ENCODE measurements around the gene HOXC12. TPM values are rescaled to one million over a fixed set of nuclear protein-coding genes. Genes with fewer than 3 reads are reported as not detected.

Gene HOXC12
- total and polyA plus RNA-seq, 2 of the 8 experiments (the other 6 are each of a cell fraction or from before 2014, with no cell fraction given): not detected

- TF ChIP-seq RAD21 (IDR thresholded peaks at IDR 0.05 in 1 of 2, conservative IDR thresholded peaks at IDR 0.05 in 1 of 2; ENCODE audit: low read depth in 2 of 2, low read length in 2 of 2): no peak
- TF ChIP-seq NANOG (IDR thresholded peaks at IDR 0.05; ENCODE audit: insufficient read depth, low read depth, low read length, poor library complexity, severe bottlenecking): no peak
- no peak for TF ChIP-seq SIRT6 (IDR thresholded peaks at IDR 0.05; ENCODE audit: low read length)
- no peak for TF ChIP-seq MAFK (IDR thresholded peaks at IDR 0.05; ENCODE audit: low read depth, low read length)
- TF ChIP-seq TAF7 (optimal IDR thresholded peaks at IDR 0.05; ENCODE audit: borderline replicate concordance, low read depth, low read length): no peak
- no peak for TF ChIP-seq CHD1 (IDR thresholded peaks at IDR 0.05; ENCODE audit: low read depth, low read length)
- no peak for TF ChIP-seq CHD2 (IDR thresholded peaks at IDR 0.05; ENCODE audit: low read length)
- TF ChIP-seq EZH2 (IDR thresholded peaks at IDR 0.05; ENCODE audit: low read depth, low read length, severe bottlenecking): peak; percentile 98
- no peak for TF ChIP-seq NRF1 (IDR thresholded peaks at IDR 0.05; ENCODE audit: low read depth, low read length)
- no peak for TF ChIP-seq SAP30 (IDR thresholded peaks at IDR 0.05; ENCODE audit: insufficient read depth, insufficient replicate concordance, low read length)
- TF ChIP-seq RBBP5 (IDR thresholded peaks at IDR 0.05; ENCODE audit: borderline replicate concordance, low read depth, low read length): no peak
- no peak for TF ChIP-seq POU5F1 (IDR thresholded peaks at IDR 0.05; ENCODE audit: low read depth, low read length)
- TF ChIP-seq SUZ12 (IDR thresholded peaks at IDR 0.05; ENCODE audit: low read length): peak; percentile 98
- TF ChIP-seq RNF2 (IDR thresholded peaks at IDR 0.05; ENCODE audit: borderline replicate concordance, low read depth, low read length, missing control alignments, poor library complexity, severe bottlenecking): peak; percentile 64
- TF ChIP-seq, protein P1, sequence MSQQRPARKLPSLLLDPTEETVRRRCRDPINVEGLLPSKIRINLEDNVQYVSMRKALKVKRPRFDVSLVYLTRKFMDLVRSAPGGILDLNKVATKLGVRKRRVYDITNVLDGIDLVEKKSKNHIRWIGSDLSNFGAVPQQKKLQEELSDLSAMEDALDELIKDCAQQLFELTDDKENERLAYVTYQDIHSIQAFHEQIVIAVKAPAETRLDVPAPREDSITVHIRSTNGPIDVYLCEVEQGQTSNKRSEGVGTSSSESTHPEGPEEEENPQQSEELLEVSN (IDR thresholded peaks at IDR 0.05): no peak
- no peak for TF ChIP-seq TCF12 (IDR thresholded peaks at IDR 0.05; ENCODE audit: low read depth, low read length)
- no peak for TF ChIP-seq KDM1A (IDR thresholded peaks at IDR 0.05; ENCODE audit: borderline replicate concordance, low read length)
- no peak for TF ChIP-seq CBX5 (IDR thresholded peaks at IDR 0.05; ENCODE audit: low read depth, low read length)
- no peak for TF ChIP-seq TAF1 (IDR thresholded peaks at IDR 0.05; ENCODE audit: low read depth, low read length)
- TF ChIP-seq POLR2AphosphoS5 (IDR thresholded peaks at IDR 0.05; ENCODE audit: low read depth, low read length): no peak
These were observed 503 bp downstream of the HOXC12 start (continued) for GRCh38 chr12:53955036-53955775.

All from H1 (cell line).